GM21737 (cell line): ENCODE data around the gene DMAC2.
"Not testable (repeated sequence)": the region's sequence is repeated elsewhere in the genome, so short reads cannot be mapped to it uniquely, and the experiment has no call there.

Experiments used
- ATAC-seq: cut with Tn5 transposase; IDR thresholded peaks from one replicate; pipeline ENCODE4 v1.9.1; 2021; ENCODE audit warnings: mild to moderate bottlenecking, moderate library complexity; ENCODE audit not compliant: unreplicated experiment

The DMAC2 gene

DNA sequence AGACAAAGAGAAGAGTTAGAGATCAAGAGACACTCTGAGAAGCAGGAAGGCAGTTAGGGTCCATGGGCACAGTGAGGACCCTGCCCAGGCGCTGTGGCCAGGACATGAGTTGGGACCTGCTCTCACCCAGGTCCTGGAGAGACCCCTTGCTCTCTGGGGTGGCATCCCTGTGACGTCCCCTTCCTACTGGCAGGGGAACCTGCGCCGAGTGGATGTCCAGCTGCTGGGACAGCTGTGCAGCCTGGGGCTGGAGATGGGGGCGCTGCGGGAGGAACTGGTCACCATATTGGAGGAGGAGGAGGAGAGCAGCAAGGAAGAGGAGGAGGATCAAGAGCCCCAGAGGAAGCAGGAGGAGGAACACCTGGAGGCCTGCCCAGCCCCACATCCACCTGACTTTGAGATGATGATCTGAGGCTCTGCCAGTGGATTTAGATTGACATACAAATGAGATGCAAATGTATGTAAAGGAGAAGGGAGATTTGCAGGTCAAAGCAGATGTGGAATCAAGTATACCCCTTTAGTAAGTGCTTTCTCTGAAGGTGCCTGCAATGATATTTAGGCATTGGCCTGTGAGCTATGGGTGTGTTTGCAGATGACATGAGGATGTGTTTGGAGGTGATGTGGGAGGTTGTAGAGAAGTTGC lies 4.2 kb upstream of the DMAC2 start:
- no peak for ATAC-seq

DNA sequence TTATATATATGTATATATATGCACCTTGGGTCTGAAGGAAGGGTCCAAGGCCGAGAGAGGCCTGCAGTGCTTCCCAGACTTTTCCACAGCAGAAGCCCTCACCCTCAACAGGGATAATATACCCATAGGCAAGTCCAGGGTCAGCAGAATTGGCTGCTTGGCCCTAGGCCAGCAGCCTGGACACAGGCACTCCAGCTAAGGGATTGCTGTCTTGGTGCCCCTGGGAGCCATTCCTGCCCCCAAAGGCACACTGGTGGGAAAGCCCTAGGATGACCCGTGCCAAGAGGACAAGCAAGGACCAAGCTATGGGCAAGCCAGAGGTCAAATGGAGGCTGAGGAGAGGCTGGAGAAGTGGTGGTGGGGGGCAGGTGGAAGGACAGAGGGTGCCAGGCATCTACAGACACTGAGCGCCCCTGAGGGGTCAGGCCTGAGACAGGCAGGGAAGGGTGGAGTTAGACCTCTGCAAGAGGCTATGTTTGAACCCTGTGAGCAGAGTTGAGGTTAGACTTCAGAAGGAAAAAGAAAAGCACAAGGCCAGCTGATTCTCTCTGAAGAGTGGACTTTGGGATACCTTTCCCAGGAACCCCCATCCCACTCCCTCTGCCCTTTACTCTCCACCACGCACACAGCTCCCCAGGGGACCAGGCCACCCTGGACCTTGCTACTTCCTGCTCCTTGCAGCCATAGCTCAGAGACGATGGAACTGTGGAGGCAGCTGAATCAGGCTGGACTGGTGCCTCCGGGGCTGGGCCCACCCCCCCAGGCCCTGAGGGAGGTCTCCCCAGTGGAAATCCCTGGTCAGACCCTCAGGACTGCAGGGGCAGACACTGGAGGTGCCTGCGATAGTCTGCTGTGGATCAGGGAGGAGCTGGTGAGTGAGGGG lies 3.0 kb upstream of the DMAC2 start, which contains the start of gene ERICH4:
TSS of gene ERICH4 (plus strand) at position 684 of the 883 bp plus-strand sequence. CDS start at position 698, 14 bp downstream.
- no peak for ATAC-seq

DNA sequence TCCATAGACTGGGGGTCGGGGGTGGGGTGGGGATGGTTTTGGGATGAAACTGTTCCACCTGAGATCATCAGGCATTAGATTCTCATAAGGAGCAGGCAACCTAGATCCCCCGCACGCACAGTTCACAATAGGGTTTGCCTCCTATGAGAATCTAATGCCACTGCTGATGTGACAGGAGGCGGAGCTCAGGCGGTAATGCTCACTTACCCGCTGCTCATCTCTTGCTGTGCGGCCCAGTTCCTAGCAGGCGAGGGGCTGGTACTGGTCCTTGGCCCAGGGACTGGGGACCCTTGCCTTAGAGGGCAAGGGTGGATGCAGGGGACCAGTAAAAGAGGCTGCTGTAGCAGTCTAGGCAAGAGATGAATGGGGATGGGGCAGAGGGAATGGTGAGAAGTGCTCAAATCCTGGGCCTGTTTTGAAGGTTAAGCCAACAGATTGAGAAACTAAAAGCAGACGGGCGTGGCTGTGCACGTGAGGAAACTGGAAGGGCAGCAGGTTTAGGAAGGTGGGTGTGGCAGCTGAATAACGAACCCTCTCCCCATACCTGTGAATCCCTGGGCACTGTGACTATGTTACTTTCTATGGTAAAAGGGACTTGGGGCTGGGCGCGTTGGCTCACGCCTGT lies 1.7 kb upstream of the DMAC2 start:
- no peak for ATAC-seq

- ATAC-seq, result no peak
Measured at GRCh38 chr19:41437944-41438574, 1.7 kb downstream of the DMAC2 start.

GRCh38 chr19:41436674-41436951 lies 3.1 kb downstream of the DMAC2 start:
- ATAC-seq, result no peak

DNA sequence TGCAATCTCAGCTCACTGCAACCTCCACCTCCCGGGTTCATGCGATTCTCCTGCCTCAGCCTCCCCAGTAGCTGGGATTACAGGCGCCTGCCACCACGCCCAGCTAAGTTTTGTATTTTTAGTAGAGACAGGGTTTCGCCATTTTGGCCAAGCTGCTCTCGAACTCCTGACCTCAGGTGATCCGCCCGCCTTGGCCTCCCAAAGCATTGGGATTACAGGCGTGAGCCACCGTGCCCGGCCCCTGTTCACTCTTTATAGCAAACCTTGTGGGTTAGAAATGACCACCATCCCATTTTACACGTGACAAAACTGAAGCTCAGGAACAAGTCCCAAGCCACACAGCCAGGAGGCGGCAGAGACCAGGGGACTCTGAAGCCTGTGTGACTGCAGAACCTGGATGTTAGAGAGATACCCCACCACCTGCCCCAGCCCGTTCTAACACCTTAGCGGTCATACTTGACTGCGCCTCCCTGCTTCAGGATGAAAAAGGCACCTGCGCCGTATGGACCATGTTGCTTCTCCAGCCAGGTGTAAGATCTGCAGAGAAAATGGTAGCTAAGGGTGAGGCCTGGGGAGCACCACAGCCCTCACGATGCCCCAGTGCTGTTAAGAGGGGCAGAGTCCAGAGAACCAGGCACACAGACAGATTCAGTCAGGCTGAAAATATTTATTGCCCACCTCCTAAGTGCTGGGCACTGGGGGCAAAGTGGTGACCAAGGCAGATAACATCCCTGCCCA lies 3.6 kb downstream of the DMAC2 start:
- ATAC-seq, result no peak

- ATAC-seq, result not testable (repeated sequence)
Measured at GRCh38 chr19:41435376-41435775, 4.3 kb downstream of the DMAC2 start.

- ATAC-seq, result no peak
Measured at GRCh38 chr19:41434450-41434849, 5.3 kb downstream of the DMAC2 start.

GRCh38 chr19:41433171-41433570 lies 6.5 kb downstream of the DMAC2 start:
- ATAC-seq, result no peak

DNA sequence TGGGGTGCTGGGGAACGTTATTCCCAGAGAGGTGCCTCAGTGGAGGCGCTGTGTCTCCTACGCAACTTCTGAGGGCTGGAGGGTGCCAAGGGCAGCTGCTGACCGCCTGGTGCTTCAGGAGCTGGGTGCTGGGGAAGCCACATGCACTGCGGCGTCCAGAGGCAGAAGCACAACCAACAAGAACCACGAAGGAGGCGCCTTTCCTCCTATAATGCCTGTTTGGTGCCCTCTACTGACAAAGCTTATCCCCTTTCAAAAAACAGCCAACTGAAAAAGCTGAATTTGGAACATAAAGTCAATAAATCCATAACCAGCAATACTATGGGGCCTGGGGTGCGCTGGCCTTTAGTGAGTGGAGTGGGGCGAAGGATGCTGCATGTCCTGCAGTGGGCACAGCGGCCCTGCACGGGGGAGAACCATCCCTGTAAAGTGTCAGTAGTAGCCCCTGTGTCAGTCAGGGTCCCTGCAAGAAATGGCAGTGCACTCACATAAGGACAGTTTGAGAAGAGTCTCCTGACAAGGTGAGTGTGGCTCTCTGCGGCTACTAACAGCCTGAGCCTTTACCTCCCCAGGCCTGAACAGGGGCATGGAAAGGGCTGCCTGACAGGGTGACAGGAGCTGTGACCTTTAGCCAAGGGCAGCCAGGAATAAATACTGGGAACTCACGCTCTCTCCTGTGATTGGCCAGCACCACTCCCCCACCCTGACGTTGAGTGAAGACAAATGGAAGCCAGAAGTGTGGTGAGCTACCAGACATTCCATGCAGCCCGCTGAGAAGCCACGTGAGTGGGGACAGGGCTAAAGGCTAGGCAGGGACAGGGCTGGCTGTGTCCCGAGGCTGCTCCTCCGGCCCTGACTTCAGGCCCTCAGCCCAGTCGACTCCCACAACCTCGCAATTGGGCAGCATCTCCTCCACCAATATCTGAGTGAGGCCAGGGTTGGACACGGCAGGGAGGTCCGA lies 8.0 kb downstream of the DMAC2 start:
- no peak for ATAC-seq

DNA sequence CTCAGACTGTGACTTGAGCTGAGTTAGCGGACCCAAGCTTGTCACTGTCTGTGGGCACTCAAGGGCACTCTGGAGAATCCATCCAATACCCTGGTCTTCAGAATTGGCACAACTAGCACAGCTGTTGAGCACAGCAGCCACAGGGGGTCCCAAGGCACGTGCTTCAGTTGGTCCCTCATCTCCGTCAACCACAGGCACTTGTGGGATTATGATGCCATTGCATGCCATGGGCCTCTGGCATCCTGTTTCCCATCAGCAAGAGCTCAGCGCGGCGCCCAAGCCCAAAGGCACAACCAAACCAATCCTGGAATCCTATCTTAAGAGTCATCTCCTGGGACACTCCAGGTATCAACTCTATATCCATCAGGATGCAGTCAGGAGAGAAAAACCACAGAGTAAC lies 8.8 kb downstream of the DMAC2 start:
- ATAC-seq, result no peak

GRCh38 chr19:41428481-41428859 lies 11.2 kb downstream of the DMAC2 start:
- ATAC-seq, result no peak

- ATAC-seq, result no peak
Measured at GRCh38 chr19:41427647-41428480, 11.8 kb downstream of the DMAC2 start.

- no peak for ATAC-seq
Measured at GRCh38 chr19:41426952-41427646, 12.6 kb downstream of the DMAC2 start, which contains the start of gene B3GNT8. B3GNT8 (minus strand) TSS chr19:41427374; CDS start chr19:41426778, 596 bp downstream.

DNA sequence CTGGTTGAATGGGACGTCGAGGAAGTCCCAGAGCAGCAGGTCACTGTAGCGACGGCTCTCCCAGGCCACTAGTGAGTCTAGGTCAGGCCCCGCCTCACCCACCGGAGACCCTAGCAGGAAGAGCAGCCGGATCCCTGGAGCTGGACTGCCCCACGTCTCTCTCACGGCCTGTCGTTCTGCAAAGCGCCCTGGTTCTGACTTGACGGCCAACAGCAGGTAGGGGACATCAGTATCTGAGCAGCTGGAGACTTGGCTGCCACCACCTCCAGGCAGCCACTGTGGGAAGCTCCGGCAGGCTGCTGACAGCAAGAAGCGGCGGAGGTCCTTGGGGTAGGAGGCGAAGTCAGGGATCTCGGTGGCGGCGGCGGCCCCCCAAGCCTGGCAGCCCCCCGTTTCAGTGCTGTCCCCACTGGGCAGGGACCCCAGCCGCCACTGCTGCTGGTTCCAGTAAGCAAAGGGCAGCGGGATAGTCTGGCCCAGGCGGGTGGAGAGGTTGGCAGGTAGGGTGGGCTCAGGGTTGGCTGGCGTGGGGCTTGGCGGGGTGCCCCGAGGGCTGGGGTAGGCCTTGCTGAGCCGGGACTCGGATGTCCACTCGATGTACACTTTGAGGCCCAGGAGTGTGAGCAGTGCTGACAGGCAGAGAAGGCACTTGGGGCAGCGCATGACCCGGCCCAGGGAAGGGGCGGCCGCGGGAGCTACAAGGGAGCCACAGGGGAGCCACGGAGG lies 13.4 kb downstream of the DMAC2 start:
- ATAC-seq, result no peak

DNA sequence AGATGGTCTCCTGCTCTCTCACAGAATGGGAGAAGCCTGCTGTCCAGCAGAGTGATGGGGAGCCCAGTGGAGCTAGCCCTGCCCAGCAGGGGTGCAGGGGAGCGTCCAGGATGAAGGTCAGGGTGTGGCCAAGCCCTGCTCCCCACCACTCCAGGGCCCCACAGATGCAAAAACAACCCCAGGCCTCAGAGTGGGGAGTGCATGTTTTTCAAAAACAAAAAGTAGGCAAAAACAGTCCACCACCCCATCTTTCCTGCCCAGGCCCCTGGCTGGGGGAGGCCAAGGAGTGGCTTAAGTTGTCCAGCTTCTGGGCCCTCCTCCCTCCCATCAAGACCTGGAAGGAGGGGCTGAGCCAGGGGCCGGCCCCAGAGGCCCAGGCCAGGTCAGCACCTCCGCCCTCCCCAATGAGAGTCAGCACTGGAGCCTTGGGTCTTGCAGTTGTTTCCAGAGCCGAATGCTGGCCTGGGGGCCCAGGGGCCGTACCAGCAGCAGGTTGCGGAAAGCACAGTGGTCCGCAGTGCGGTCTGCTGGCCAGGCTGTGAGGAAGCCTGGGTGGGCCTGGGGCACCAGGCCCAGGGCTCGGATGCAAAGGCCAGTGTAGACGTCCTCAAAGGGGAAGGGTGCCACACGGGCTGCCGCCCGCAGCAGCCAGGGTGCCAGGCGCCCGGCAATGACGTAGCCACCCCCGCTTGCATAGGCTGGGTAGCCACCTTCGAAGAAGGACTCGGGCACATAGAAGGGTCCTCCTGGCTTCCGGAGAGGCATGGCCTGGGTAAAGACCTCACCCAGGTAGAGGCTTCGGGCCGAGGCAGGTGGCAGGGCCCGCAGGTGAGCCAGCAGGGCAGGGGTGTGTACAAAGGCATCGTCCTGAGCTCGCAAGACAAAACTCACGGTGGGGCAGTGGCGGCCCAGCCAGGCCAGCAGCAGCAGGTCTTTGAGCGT lies 14.3 kb downstream of the DMAC2 start:
- no peak for ATAC-seq
